K562 (cell line): ENCODE measurements around the gene SF3B1. TPM values are rescaled to one million over a fixed set of nuclear protein-coding genes. Genes with fewer than 3 reads are reported as not detected.

Experiments used
- CBX8 ChIP-seq: fragments of 200-600 bp; sonication (generic); IDR thresholded peaks from 2 replicates; pipeline ENCODE4 v1.6.1; 2012; ENCODE audit warnings: borderline replicate concordance, mixed run types, low read depth, mild to moderate bottlenecking, moderate library complexity, mixed read lengths, low read length, control low read depth, inconsistent platforms; ENCODE audit not compliant: poor library complexity, severe bottlenecking; ENCODE audit errors: extremely low read depth
- CEBPG ChIP-seq, 3 experiments: fragments of 200-800 bp in 1 of 3; sonication (Bioruptor generic) in 1 of 3; sonication (generic) in 1 of 3; formaldehyde crosslinking in 1 of 3; IDR thresholded peaks in 2 of 3; conservative IDR thresholded peaks in 1 of 3; 2 replicates each; pipeline versions ENCODE4 v1.6.1 to v1.8.0; 2016 to 2022; ENCODE audit warnings: missing compliant biosample characterization in 2 of 3, missing genetic modification characterization in 2 of 3, mild to moderate bottlenecking in 1 of 3, missing genetic modification reagents in 1 of 3
- HNRNPK ChIP-seq: fragments of 200-400 bp; formaldehyde crosslinking; IDR thresholded peaks from one replicate; pipeline ENCODE4 v1.6.1; 2018; ENCODE audit warnings: mild to moderate bottlenecking, low read depth, low read length; ENCODE audit not compliant: poor library complexity, severe bottlenecking
- HNRNPL ChIP-seq: fragments of 200-400 bp; formaldehyde crosslinking; IDR thresholded peaks from 2 replicates; pipeline ENCODE4 v1.6.1; 2017; ENCODE audit warnings: low read depth, mild to moderate bottlenecking, low read length
- JUN ChIP-seq, 2 experiments: sonication (generic) in 1 of 2; formaldehyde crosslinking in 1 of 2; IDR thresholded peaks; 2 replicates each; pipeline versions ENCODE4 v1.6.1 to v1.8.0; 2012 to 2022; ENCODE audit warnings: borderline replicate concordance in 2 of 2, mild to moderate bottlenecking in 2 of 2, improper control_type of control experiment in 1 of 2, low read depth in 1 of 2, low read length in 1 of 2, missing genetic modification reagents in 1 of 2
- KAT8 ChIP-seq: fragments of 450-650 bp; IDR thresholded peaks from 2 replicates; pipeline ENCODE4 v1.6.1; 2016; ENCODE audit warnings: low read depth, mild to moderate bottlenecking
- NR1H2 ChIP-seq: sonication (generic); formaldehyde crosslinking; IDR thresholded peaks from 2 replicates; pipeline ENCODE4 v1.4.0; 2020; ENCODE audit warnings: mild to moderate bottlenecking, missing genetic modification reagents
- NR2F6 ChIP-seq: fragments of 450-650 bp; formaldehyde crosslinking; IDR thresholded peaks from 2 replicates; pipeline ENCODE4 v1.4.0; 2020; ENCODE audit warnings: mild to moderate bottlenecking
- PHTF2 ChIP-seq: fragments of 250-450 bp; sonication (Bioruptor Pico); IDR thresholded peaks from 2 replicates; pipeline ENCODE4 v1.5.0; 2021; ENCODE audit warnings: mild to moderate bottlenecking
- POLR2AphosphoS2 ChIP-seq: IDR thresholded peaks from 2 replicates; pipeline ENCODE4 v1.6.1; 2012; ENCODE audit warnings: low read length, improper control_type of control experiment
- POLR3G ChIP-seq: IDR thresholded peaks from 2 replicates; pipeline ENCODE4 v1.6.1; 2011; ENCODE audit not compliant: insufficient read length, insufficient replicate concordance; ENCODE audit errors: extremely low read depth
- RBM34 ChIP-seq: fragments of 200-400 bp; formaldehyde crosslinking; IDR thresholded peaks from 2 replicates; pipeline ENCODE4 v1.6.1; 2018; ENCODE audit warnings: low read length, borderline replicate concordance; ENCODE audit not compliant: insufficient read depth
- SAP30 ChIP-seq: fragments of 200-600 bp; sonication (generic); IDR thresholded peaks from 2 replicates; pipeline ENCODE4 v1.6.1; 2012; ENCODE audit warnings: borderline replicate concordance, low read depth, mild to moderate bottlenecking, moderate library complexity, low read length, control low read depth, inconsistent platforms; ENCODE audit not compliant: insufficient read depth, poor library complexity, severe bottlenecking
- SMARCA4 ChIP-seq: fragments of 450-650 bp; IDR thresholded peaks from 2 replicates; pipeline ENCODE4 v1.6.1; 2016
- SPI1 ChIP-seq: IDR thresholded peaks from 2 replicates; pipeline ENCODE4 v1.6.1; 2011; ENCODE audit warnings: low read depth, low read length, control low read depth, borderline replicate concordance
- TAF1 ChIP-seq: IDR thresholded peaks from 2 replicates; pipeline ENCODE4 v1.6.1; 2011; ENCODE audit warnings: mild to moderate bottlenecking, low read length, moderate library complexity; ENCODE audit not compliant: insufficient read depth, control insufficient read depth, severe bottlenecking; ENCODE audit errors: extremely low read depth
- TAF15 ChIP-seq: fragments of 200-400 bp; formaldehyde crosslinking; IDR thresholded peaks from 2 replicates; pipeline ENCODE4 v1.6.1; 2017; ENCODE audit warnings: mild to moderate bottlenecking, low read depth, low read length, moderate library complexity
- ZNF133 ChIP-seq: fragments of 250-450 bp; sonication (Bioruptor Pico); IDR thresholded peaks from 2 replicates; pipeline ENCODE4 v1.4.0; 2020; ENCODE audit warnings: mild to moderate bottlenecking
- ZNF140 ChIP-seq: fragments of 250-450 bp; sonication (Bioruptor Pico); IDR thresholded peaks from 2 replicates; pipeline ENCODE4 v1.8.0; 2021; ENCODE audit warnings: moderate library complexity, mild to moderate bottlenecking, inconsistent platforms
- ZNF263 ChIP-seq: sonication (generic); formaldehyde crosslinking; IDR thresholded peaks from 2 replicates; pipeline ENCODE4 v1.8.0; 2022; ENCODE audit warnings: mild to moderate bottlenecking, missing genetic modification reagents, borderline replicate concordance
- ZNF764 ChIP-seq: fragments of 250-450 bp; sonication (Bioruptor Pico); IDR thresholded peaks from 2 replicates; pipeline ENCODE4 v1.4.0; 2020; ENCODE audit warnings: low read depth, mild to moderate bottlenecking, moderate library complexity
- polyA plus RNA-seq, 8 experiments: library from polyadenylated mRNA; depleted of rRNA in 4 of 8; stranded (reverse) in 5 of 8; unstranded in 3 of 8; fragments of >200 nt; fragmentation: Nextera tagmentation in 2 of 8; fragmentation: Illumina TruSeq in 1 of 8; extraction: Ambion mirVana in 2 of 8; extraction: Trizol in 1 of 8; gene quantifications; 2 replicates each; pipeline versions ENCODE4 v1.2.1 to v1.2.3, GENCODE V29; 2011 to 2014; ENCODE audit warnings: inconsistent platforms in 1 of 8, missing spikeins in 1 of 8
- total RNA-seq, 7 experiments: library from RNA; depleted of rRNA in 6 of 7; stranded (reverse); fragments of >200 nt in 6 of 7; fragmentation: Illumina TruSeq in 2 of 7; extraction: Trizol in 2 of 7; gene quantifications; 2 replicates each; pipeline versions ENCODE4 v1.2.1 to v1.2.3, GENCODE V29; 2011 to 2021; ENCODE audit warnings: low replicate concordance in 1 of 7
- TF ChIP-seq, protein P1 (sequence below), 2 experiments: fragments of 250-450 bp in 1 of 2; fragments of 450-650 bp in 1 of 2; sonication (Bioruptor Pico) in 1 of 2; IDR thresholded peaks; 2 replicates each; pipeline versions ENCODE4 v1.6.1 to v1.8.0; 2016 to 2021; ENCODE audit warnings: mild to moderate bottlenecking in 2 of 2, moderate library complexity in 2 of 2, missing compliant biosample characterization in 1 of 2, missing genetic modification characterization in 1 of 2
- TF ChIP-seq, protein P2 (sequence below): fragments of 250-450 bp; sonication (Bioruptor Pico); IDR thresholded peaks from 2 replicates; pipeline ENCODE4 v1.9.0; 2021; ENCODE audit warnings: mild to moderate bottlenecking, inconsistent platforms

Gene SF3B1
- total and polyA plus RNA-seq, 9 of the 15 experiments (the other 6 are each of a cell fraction or from before 2014, with no cell fraction given) = 96.2 to 377 (median 177) TPM

DNA sequence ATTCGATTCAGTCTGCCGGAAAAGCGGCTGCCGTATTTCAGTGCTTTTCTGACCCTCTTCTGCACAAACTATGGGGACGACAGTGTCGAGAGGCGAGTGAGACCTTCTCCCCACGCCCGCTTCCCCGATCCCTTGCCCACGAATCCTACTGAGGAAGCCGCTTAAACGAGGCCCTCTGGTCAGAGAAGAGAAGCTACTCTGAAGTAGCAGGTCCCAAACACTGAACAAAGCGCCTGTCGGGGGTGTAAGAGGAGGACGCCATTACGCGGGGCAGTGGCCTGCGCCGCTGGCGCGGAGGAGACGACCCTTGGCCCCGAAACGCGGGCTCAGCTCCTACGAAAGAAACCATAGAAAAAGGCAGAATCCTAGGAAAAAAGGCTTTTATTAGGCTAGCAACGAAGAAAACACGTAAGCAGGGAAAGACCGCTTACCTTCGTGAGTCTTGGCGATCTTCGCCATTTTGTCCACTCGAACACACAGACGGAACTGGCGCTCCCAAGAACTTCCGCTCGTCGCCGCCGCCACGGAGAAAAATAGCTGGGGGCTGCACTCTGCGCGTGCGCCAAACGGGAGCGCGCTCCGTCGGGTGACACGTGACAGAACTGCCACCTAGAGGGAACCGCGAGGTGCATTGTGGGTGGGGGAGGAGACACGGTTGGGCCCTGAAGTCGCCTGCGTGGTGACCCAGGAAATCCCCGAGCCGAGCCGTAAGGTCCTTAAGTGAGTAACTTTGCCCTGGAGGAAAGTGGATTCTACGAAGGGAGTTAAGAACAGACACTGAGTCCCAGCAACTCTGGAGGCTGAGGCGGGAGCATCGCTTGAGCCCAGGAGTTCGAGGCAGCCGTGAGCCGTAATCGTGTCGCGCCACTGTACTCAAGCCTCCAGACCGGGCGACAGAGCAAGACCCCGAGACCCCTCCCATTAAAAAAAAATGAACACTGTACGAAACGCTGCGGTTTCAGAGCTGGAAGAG, at the start of gene SF3B1 (continued):
- TF ChIP-seq SPI1 (peak; percentile 58; the same call in 1 of the 2 replicates), KAT8 (peak; percentile 86), POLR2AphosphoS2 (no peak), RBM34 (no peak), NR2F6 (no peak), SMARCA4 (no peak), PHTF2 (CRISPR knock-in tag) (no peak), NR1H2 (no peak), ZNF140 (CRISPR knock-in tag) (no peak), HNRNPK (no peak), CEBPG (CRISPR knock-in tag; IDR thresholded peaks at IDR 0.05) (no peak), CEBPG (tag; conservative IDR thresholded peaks at IDR 0.05 in 1 of 2, IDR thresholded peaks at IDR 0.05 in 1 of 2) (no peak), ZNF764 (no peak), ZNF133 (no peak), HNRNPL (no peak), POLR3G (no peak), ZNF263 (CRISPR knock-in tag) (0 out of 2 replicates have a peak, but pooled peaks have one; percentile 55), TAF1 (peak; percentile 94), SAP30 (peak; percentile 68), JUN (IDR thresholded peaks at IDR 0.05; ENCODE audit: borderline replicate concordance, low read depth, low read length) (no peak), JUN (CRISPR knock-in tag; IDR thresholded peaks at IDR 0.05; ENCODE audit: borderline replicate concordance) (no peak), CBX8 (no peak), TAF15 (no peak)
- TF ChIP-seq, protein P1, sequence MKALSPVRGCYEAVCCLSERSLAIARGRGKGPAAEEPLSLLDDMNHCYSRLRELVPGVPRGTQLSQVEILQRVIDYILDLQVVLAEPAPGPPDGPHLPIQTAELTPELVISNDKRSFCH (CRISPR knock-in tag; IDR thresholded peaks at IDR 0.05) = no peak
- TF ChIP-seq, protein P1 (tag; IDR thresholded peaks at IDR 0.05) = no peak
- TF ChIP-seq, protein P2, sequence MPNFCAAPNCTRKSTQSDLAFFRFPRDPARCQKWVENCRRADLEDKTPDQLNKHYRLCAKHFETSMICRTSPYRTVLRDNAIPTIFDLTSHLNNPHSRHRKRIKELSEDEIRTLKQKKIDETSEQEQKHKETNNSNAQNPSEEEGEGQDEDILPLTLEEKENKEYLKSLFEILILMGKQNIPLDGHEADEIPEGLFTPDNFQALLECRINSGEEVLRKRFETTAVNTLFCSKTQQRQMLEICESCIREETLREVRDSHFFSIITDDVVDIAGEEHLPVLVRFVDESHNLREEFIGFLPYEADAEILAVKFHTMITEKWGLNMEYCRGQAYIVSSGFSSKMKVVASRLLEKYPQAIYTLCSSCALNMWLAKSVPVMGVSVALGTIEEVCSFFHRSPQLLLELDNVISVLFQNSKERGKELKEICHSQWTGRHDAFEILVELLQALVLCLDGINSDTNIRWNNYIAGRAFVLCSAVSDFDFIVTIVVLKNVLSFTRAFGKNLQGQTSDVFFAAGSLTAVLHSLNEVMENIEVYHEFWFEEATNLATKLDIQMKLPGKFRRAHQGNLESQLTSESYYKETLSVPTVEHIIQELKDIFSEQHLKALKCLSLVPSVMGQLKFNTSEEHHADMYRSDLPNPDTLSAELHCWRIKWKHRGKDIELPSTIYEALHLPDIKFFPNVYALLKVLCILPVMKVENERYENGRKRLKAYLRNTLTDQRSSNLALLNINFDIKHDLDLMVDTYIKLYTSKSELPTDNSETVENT (CRISPR knock-in tag) = peak; percentile 44; the same call in 1 of the 2 replicates
